IMR-90 (cell line): ENCODE data around the gene ACAA2. TPM values are rescaled to one million over a fixed set of nuclear protein-coding genes. Genes with fewer than 3 reads are reported as not detected.

Experiments
- ATAC-seq: fragments of 200-7000 bp; cut with Tn5 transposase; 2 replicates; pipeline ENCODE4 v1.9.1; 2020; ENCODE audit warnings: low read depth, mild to moderate bottlenecking, moderate library complexity
- BruUV-seq: library from RNA; stranded (reverse); fragments of 400-500 nt; replicated peaks from 2 replicates; lab custom pipeline; 2021; lab: Mats Ljungman, UMichigan
- CTCF ChIA-PET: fragments of 300-600 bp; formaldehyde crosslinking; extraction: SDS; loops from one replicate; lab custom pipeline; 2021; ENCODE audit warnings: antibody characterized with exemption; lab: Yijun Ruan, JAX
- POLR2A ChIA-PET: fragments of 300-600 bp; sonication (Branson Sonifier 250); formaldehyde crosslinking; loops from one replicate; lab custom pipeline; 2022; ENCODE audit warnings: antibody characterized with exemption; ENCODE audit not compliant: unreplicated experiment; lab: Charles Lee
- DNase-seq: peaks from one replicate; pipeline ENCODE4 v3.0.0; 2013
- H2AFZ ChIP-seq: replicated peaks from 2 replicates; pipeline ENCODE3; 2013; ENCODE audit warnings: low read length, mild to moderate bottlenecking; ENCODE audit not compliant: poor library complexity
- H2AK5ac ChIP-seq: 2 replicates; pipeline ENCODE4 v1.6.1; 2013; ENCODE audit warnings: low read depth, low read length, inconsistent platforms
- H2AK9ac ChIP-seq: replicated peaks from 2 replicates; pipeline ENCODE3; 2013; ENCODE audit warnings: mild to moderate bottlenecking, low read depth, low read length, moderate library complexity; ENCODE audit not compliant: poor library complexity
- H2BK120ac ChIP-seq: 2 replicates; pipeline ENCODE4 v1.6.1; 2013; ENCODE audit warnings: low read depth, low read length, inconsistent platforms
- H2BK15ac ChIP-seq: 3 replicates; pipeline ENCODE4 v1.6.1; 2013; ENCODE audit warnings: low read depth, low read length, inconsistent platforms
- H2BK20ac ChIP-seq: 2 replicates; pipeline ENCODE4 v1.6.1; 2013; ENCODE audit warnings: low read depth, mild to moderate bottlenecking, inconsistent platforms, low read length, moderate library complexity
- H2BK5ac ChIP-seq: 2 replicates; pipeline ENCODE4 v1.6.1; 2013; ENCODE audit warnings: mild to moderate bottlenecking, low read depth, low read length, inconsistent platforms; ENCODE audit not compliant: poor library complexity, severe bottlenecking
- H3K14ac ChIP-seq: replicated peaks from 2 replicates; pipeline ENCODE4 v1.6.1; 2013; ENCODE audit warnings: low read depth, low read length, inconsistent platforms
- H3K18ac ChIP-seq: 2 replicates; pipeline ENCODE4 v1.6.1; 2013; ENCODE audit warnings: low read depth, low read length, control low read depth
- H3K23ac ChIP-seq: 2 replicates; pipeline ENCODE4 v1.6.1; 2013; ENCODE audit warnings: low read depth, low read length, inconsistent platforms
- H3K27ac ChIP-seq: 2 replicates; pipeline ENCODE4 v1.5.1; 2013; ENCODE audit warnings: mild to moderate bottlenecking, control low read depth, low read length; ENCODE audit not compliant: insufficient read depth
- H3K27me3 ChIP-seq: 2 replicates; pipeline ENCODE4 v1.6.1; 2013; ENCODE audit warnings: low read length; ENCODE audit not compliant: control insufficient read depth, insufficient read depth
- H3K36me3 ChIP-seq: 2 replicates; pipeline ENCODE4 v1.6.1; 2013; ENCODE audit warnings: low read length, mixed read lengths; ENCODE audit not compliant: control insufficient read depth, insufficient read depth
- H3K4ac ChIP-seq: 2 replicates; pipeline ENCODE4 v1.6.1; 2013; ENCODE audit warnings: low read depth, low read length, inconsistent platforms
- H3K4me1 ChIP-seq: 2 replicates; pipeline ENCODE4 v1.6.1; 2013; ENCODE audit warnings: low read length, mixed read lengths; ENCODE audit not compliant: control insufficient read depth, insufficient read depth
- H3K4me2 ChIP-seq: 2 replicates; pipeline ENCODE4 v1.6.1; 2013; ENCODE audit warnings: low read depth, mild to moderate bottlenecking, control low read depth, low read length, moderate library complexity
- H3K4me3 ChIP-seq: 2 replicates; pipeline ENCODE4 v1.5.1; 2013; ENCODE audit warnings: low read depth, mild to moderate bottlenecking, control low read depth, low read length, moderate library complexity; ENCODE audit not compliant: insufficient read depth
- H3K56ac ChIP-seq: 2 replicates; pipeline ENCODE4 v1.6.1; 2013; ENCODE audit warnings: low read length, inconsistent platforms; ENCODE audit not compliant: insufficient read depth; ENCODE audit errors: extremely low read depth
- H3K79me1 ChIP-seq, 2 experiments: 2 replicates each; pipeline ENCODE4 v1.6.1; 2013; ENCODE audit warnings: low read length in 2 of 2, inconsistent platforms in 1 of 2, low read depth in 1 of 2
- H3K9ac ChIP-seq: 2 replicates; pipeline ENCODE4 v1.6.1; 2013; ENCODE audit warnings: low read depth, low read length, control low read depth
- H3K9me1 ChIP-seq: 2 replicates; pipeline ENCODE4 v1.6.1; 2013; ENCODE audit warnings: low read length, inconsistent platforms; ENCODE audit not compliant: insufficient read depth
- H3K9me3 ChIP-seq: 2 replicates; pipeline ENCODE4 v1.6.1; 2013; ENCODE audit warnings: low read length; ENCODE audit not compliant: control insufficient read depth, insufficient read depth
- H4K20me1 ChIP-seq: 2 replicates; pipeline ENCODE4 v1.6.1; 2013; ENCODE audit warnings: low read length, inconsistent platforms; ENCODE audit not compliant: insufficient read depth
- H4K5ac ChIP-seq: 2 replicates; pipeline ENCODE4 v1.6.1; 2013; ENCODE audit warnings: mild to moderate bottlenecking, low read depth, low read length, control low read depth
- H4K8ac ChIP-seq, 2 experiments: 2 replicates each; pipeline ENCODE4 v1.6.1; 2013; ENCODE audit warnings: low read depth in 2 of 2, low read length in 2 of 2, control low read depth in 1 of 2, inconsistent platforms in 1 of 2
- H4K91ac ChIP-seq: 2 replicates; pipeline ENCODE4 v1.6.1; 2013; ENCODE audit warnings: low read depth, low read length, inconsistent platforms; ENCODE audit not compliant: insufficient read depth
- BHLHE40 ChIP-seq: fragments of 150-350 bp; IDR thresholded peaks from 2 replicates; pipeline ENCODE4 v1.6.1; 2016; ENCODE audit warnings: mild to moderate bottlenecking, low read depth, low read length
- CEBPB ChIP-seq: IDR thresholded peaks from 2 replicates; pipeline ENCODE4 v1.6.1; 2012; ENCODE audit warnings: low read depth, low read length, improper control_type of control experiment
- CHD1 ChIP-seq: IDR thresholded peaks from 2 replicates; pipeline ENCODE4 v1.6.1; 2012; ENCODE audit warnings: low read depth, low read length, improper control_type of control experiment
- FOS ChIP-seq: fragments of 150-350 bp; IDR thresholded peaks from 2 replicates; pipeline ENCODE4 v1.6.1; 2016; ENCODE audit warnings: low read depth, low read length
- MAFK ChIP-seq: IDR thresholded peaks from 2 replicates; pipeline ENCODE4 v1.6.1; 2012; ENCODE audit warnings: low read depth, low read length, improper control_type of control experiment
- MAZ ChIP-seq: IDR thresholded peaks from 2 replicates; pipeline ENCODE4 v1.6.1; 2012; ENCODE audit warnings: low read depth, mild to moderate bottlenecking, low read length, improper control_type of control experiment, moderate library complexity, borderline replicate concordance
- MXI1 ChIP-seq: IDR thresholded peaks from 2 replicates; pipeline ENCODE4 v1.6.1; 2012; ENCODE audit warnings: low read depth, mild to moderate bottlenecking, low read length, moderate library complexity, borderline replicate concordance
- NFE2L2 ChIP-seq: fragments of 150-350 bp; IDR thresholded peaks from 2 replicates; pipeline ENCODE4 v1.6.1; 2016; ENCODE audit warnings: low read depth, mild to moderate bottlenecking, low read length
- POLR2A ChIP-seq: IDR thresholded peaks from 2 replicates; pipeline ENCODE4 v1.6.1; 2012; ENCODE audit warnings: mild to moderate bottlenecking, low read depth, low read length
- RAD21 ChIP-seq: IDR thresholded peaks from 2 replicates; pipeline ENCODE4 v1.6.1; 2012; ENCODE audit warnings: low read length, improper control_type of control experiment
- RCOR1 ChIP-seq: IDR thresholded peaks from 2 replicates; pipeline ENCODE4 v1.6.1; 2012; ENCODE audit warnings: mild to moderate bottlenecking, low read length, improper control_type of control experiment; ENCODE audit not compliant: insufficient replicate concordance
- RFX5 ChIP-seq: IDR thresholded peaks from 2 replicates; pipeline ENCODE4 v1.8.0; 2012; ENCODE audit warnings: low read depth, mild to moderate bottlenecking, low read length, moderate library complexity
- SMC3 ChIP-seq: fragments of 150-350 bp; IDR thresholded peaks from 2 replicates; pipeline ENCODE4 v1.6.1; 2016; ENCODE audit warnings: low read depth, mild to moderate bottlenecking, antibody characterized with exemption, low read length, moderate library complexity
- WGBS, 2 experiments: methylation state at CpG; one replicate each; pipeline versions ENCODE4 v1.1.5 to v1.1.7; 2013; ENCODE audit warnings: missing lambda C conversion rate in 2 of 2; ENCODE audit not compliant: insufficient read length in 1 of 2; ENCODE audit errors: extremely low coverage in 2 of 2; 5-methylcytosine and 5-hydroxymethylcytosine counted together
- dilution Hi-C: fragments of 300-500 bp; cut with HindIII; formaldehyde crosslinking; loops from one replicate; pipeline ENCODE4 v1.14.3; 2018; ENCODE audit warnings: low sequenced_read_pairs; ENCODE audit not compliant: unreplicated experiment
- in situ Hi-C: fragments of 300-500 bp; cut with MboI; formaldehyde crosslinking; loops from 3 replicates; pipeline ENCODE4 v1.14.3; 2019; ENCODE audit warnings: low sequenced_read_pairs, inconsistent platforms, mixed read lengths
- intact Hi-C: fragments of 100-400 bp; cut with micrococcal nuclease; formaldehyde crosslinking; loops from 2 replicates; pipeline ENCODE4 v1.10.0; 2022
- polyA plus RNA-seq, 3 experiments: library from polyadenylated mRNA; depleted of rRNA; stranded (reverse); fragments of >200 nt; gene quantifications; 2 replicates each; pipeline ENCODE4 v1.2.3, GENCODE V29; 2012; ENCODE audit warnings: low replicate concordance in 1 of 3
- total RNA-seq: library from RNA; depleted of rRNA; stranded (reverse); fragments of >200 nt; gene quantifications from 2 replicates; pipeline ENCODE4 v1.2.3, GENCODE V29; 2012
- TF ChIP-seq, protein P1 (sequence below): fragments of 150-350 bp; IDR thresholded peaks from 2 replicates; pipeline ENCODE4 v1.6.1; 2017; ENCODE audit warnings: mild to moderate bottlenecking, antibody characterized with exemption, low read length, low read depth
- TF ChIP-seq, protein P2 (sequence below): fragments of 150-350 bp; IDR thresholded peaks from 2 replicates; pipeline ENCODE4 v1.6.1; 2016; ENCODE audit warnings: low read depth, mild to moderate bottlenecking, low read length, moderate library complexity, borderline replicate concordance
- TF ChIP-seq, protein P3 (sequence below): conservative IDR thresholded peaks from 2 replicates; pipeline ENCODE4 v1.5.1; 2012; ENCODE audit warnings: mild to moderate bottlenecking, low read depth, low read length, improper control_type of control experiment

Gene ACAA2
- total and polyA plus RNA-seq, 2 of the 4 experiments (the other 2 are of a cell fraction) = 24.4 to 61.5 TPM

DNA sequence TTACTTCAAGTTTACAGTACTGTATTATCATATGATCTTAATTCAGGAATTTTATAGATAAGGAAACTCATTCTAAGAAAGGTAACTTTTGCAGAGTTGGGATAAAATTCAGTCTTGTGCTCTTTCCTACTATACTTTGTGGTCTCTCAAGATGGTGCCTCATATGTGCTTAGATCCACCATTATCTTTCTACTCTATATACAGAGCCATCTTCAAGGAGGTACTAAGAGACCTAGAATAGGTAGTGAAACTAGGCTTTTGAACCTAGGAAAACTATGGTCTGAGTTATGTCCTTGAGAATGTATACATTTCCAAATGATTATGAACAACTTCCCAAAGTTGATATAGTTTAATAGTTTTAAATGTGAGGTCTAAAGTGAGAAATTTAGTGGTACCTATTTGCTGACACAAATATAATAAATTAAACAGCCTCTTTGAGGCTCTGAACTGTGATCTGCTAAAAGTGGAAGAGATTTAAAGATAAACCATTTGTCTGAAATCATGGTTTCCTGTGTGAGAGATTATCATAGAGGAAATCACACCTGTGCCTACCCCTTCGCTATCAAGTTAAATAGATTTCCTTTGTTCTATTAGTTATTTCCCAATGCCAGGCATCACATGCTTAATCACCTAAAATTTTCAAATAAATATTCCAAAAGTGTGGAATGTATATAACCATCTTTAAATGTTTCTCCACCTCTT lies 27.2 kb downstream of the ACAA2 start:
- in situ Hi-C loops (no loop called here), intact Hi-C loops (no loop called here), dilution Hi-C loops (no loop called here)
- H3K14ac ChIP-seq = no peak overlapping the region
- H2AFZ ChIP-seq = no peak overlapping the region
- no peaks in the 10 kb centered on the region for H3K27me3 ChIP-seq
- no peaks in the 10 kb centered on the region; the same call in 1 of the 2 replicates for H3K4me1 ChIP-seq
- H3K27ac ChIP-seq = no peak overlapping the region
- POLR2A ChIA-PET = no interaction called here
- H2AK9ac ChIP-seq = no peak overlapping the region
- H3K4ac ChIP-seq = no peak overlapping the region
- no peak overlapping the region for H2BK20ac ChIP-seq
- H2BK15ac ChIP-seq = no peak overlapping the region
- no peaks in the 10 kb centered on the region for H3K9me3 ChIP-seq
- peaks cover 23% of the 10 kb centered on the region for H3K36me3 ChIP-seq
- TF ChIP-seq, protein P1, sequence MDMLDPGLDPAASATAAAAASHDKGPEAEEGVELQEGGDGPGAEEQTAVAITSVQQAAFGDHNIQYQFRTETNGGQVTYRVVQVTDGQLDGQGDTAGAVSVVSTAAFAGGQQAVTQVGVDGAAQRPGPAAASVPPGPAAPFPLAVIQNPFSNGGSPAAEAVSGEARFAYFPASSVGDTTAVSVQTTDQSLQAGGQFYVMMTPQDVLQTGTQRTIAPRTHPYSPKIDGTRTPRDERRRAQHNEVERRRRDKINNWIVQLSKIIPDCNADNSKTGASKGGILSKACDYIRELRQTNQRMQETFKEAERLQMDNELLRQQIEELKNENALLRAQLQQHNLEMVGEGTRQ = no peak
- TF ChIP-seq RCOR1 (no peak), RFX5 (no peak), CEBPB (no peak), MAZ (no peak), MAFK (no peak), SMC3 (no peak), MXI1 (no peak), POLR2A (no peak), RAD21 (no peak), NFE2L2 (no peak), FOS (no peak), CHD1 (no peak), BHLHE40 (no peak)
- TF ChIP-seq, protein P2, sequence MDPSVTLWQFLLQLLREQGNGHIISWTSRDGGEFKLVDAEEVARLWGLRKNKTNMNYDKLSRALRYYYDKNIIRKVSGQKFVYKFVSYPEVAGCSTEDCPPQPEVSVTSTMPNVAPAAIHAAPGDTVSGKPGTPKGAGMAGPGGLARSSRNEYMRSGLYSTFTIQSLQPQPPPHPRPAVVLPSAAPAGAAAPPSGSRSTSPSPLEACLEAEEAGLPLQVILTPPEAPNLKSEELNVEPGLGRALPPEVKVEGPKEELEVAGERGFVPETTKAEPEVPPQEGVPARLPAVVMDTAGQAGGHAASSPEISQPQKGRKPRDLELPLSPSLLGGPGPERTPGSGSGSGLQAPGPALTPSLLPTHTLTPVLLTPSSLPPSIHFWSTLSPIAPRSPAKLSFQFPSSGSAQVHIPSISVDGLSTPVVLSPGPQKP = no peak
- TF ChIP-seq, protein P3, sequence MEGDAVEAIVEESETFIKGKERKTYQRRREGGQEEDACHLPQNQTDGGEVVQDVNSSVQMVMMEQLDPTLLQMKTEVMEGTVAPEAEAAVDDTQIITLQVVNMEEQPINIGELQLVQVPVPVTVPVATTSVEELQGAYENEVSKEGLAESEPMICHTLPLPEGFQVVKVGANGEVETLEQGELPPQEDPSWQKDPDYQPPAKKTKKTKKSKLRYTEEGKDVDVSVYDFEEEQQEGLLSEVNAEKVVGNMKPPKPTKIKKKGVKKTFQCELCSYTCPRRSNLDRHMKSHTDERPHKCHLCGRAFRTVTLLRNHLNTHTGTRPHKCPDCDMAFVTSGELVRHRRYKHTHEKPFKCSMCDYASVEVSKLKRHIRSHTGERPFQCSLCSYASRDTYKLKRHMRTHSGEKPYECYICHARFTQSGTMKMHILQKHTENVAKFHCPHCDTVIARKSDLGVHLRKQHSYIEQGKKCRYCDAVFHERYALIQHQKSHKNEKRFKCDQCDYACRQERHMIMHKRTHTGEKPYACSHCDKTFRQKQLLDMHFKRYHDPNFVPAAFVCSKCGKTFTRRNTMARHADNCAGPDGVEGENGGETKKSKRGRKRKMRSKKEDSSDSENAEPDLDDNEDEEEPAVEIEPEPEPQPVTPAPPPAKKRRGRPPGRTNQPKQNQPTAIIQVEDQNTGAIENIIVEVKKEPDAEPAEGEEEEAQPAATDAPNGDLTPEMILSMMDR = no peak
- BruUV-seq = no TSS peak
- no peak overlapping the region for H3K23ac ChIP-seq
- no peaks in the 10 kb centered on the region for H4K20me1 ChIP-seq
- ATAC-seq = no peak
- no peak overlapping the region for H3K4me3 ChIP-seq
- H2BK5ac ChIP-seq = no peak overlapping the region
- no peak for DNase-seq
- CTCF ChIA-PET = no interaction called here
- no peak overlapping the region for H4K8ac ChIP-seq
- no peak overlapping the region for H3K4me2 ChIP-seq
- no peak overlapping the region for H2AK5ac ChIP-seq
- no CpG with 5 or more reads among the region's 1 CpG for WGBS, 2 experiments
- H4K91ac ChIP-seq = no peak overlapping the region
- H3K9me1 ChIP-seq = peaks cover 4% of the 10 kb centered on the region; the same call in 1 of the 2 replicates
- H2BK120ac ChIP-seq = no peak overlapping the region
- H4K5ac ChIP-seq = no peak overlapping the region
- 0 out of 4 replicates have a peak, but pooled peaks cover 0 to 2% of the 10 kb centered on the region in 2 experiments for H3K79me1 ChIP-seq
- no peak overlapping the region for H3K56ac ChIP-seq
- no peak overlapping the region for H3K9ac ChIP-seq
- H3K18ac ChIP-seq = no peak overlapping the region
